ENCODE results near the gene OLR1. TPM values are rescaled to one million over a fixed set of nuclear protein-coding genes. Genes with fewer than 3 reads are reported as not detected.

The OLR1 gene
- total RNA-seq, 1 experiment from 2014 or later: 0.74 TPM

GRCh38 chr12:10136637-10137205 lies 35.2 kb downstream of the OLR1 start:
- Histone ChIP-seq H3K27me3 (ENCODE audit: control insufficient read depth, insufficient read depth, low read length) (no peaks in the 10 kb centered on the region), H3K4me1 (ENCODE audit: control insufficient read depth, insufficient read depth, low read length) (peaks cover 6% of the 10 kb centered on the region), H3K36me3 (ENCODE audit: control insufficient read depth, insufficient read depth, low read length) (no peaks in the 10 kb centered on the region), H3K4me3 (ENCODE audit: low read depth in 2 of 2, low read length in 2 of 2) (no peak overlapping the region), H3K9me3 (ENCODE audit: control insufficient read depth, insufficient read depth, low read depth, low read length) (no peaks in the 10 kb centered on the region), H3K27ac (ENCODE audit: low read length) (no peak overlapping the region)
- intact Hi-C loops (cut with micrococcal nuclease; ENCODE audit: unreplicated experiment) (no loop called here), in situ Hi-C loops (cut with HindIII; ENCODE audit: low pct_unique_long_range_greater_than_20kb, low sequenced_read_pairs) (no loop called here)
- POLR2A ChIA-PET: no interaction called here
- ATAC-seq (no peak), DNase-seq (ENCODE audit: low read depth, low spot score) (no peak)
- CTCF ChIA-PET: no interaction called here
- no TSS peak for BruUV-seq (replicated peaks)
- TF ChIP-seq POLR2AphosphoS5 (IDR thresholded peaks at IDR 0.05; ENCODE audit: low read depth, low read length) (no peak), SIN3A (IDR thresholded peaks at IDR 0.05; ENCODE audit: borderline replicate concordance, insufficient read depth, low read depth, low read length) (no peak), CTCF (IDR thresholded peaks at IDR 0.05) (no peak)

DNA sequence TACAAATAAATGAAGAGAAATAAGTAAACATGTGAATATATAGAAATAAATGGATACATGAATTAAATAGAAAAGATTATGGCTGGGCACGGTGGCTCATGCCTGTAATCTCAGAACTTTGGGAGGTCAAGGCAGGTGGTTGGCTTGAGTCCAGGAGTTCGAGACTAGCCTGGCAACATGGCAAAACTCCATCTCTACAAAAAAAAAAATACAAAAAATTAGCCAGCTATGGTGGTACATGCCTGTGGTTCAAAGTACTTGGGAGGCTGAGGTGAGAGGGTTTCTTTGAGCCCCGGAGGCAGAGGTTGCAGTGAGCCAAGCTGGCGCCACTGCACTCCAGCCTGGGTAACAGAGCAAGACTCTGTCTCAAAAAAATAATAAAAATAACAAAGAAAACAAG lies 36.8 kb downstream of the OLR1 start:
- H3K4me1 ChIP-seq (ENCODE audit: control insufficient read depth, insufficient read depth, low read length): peaks cover 6% of the 10 kb centered on the region
- H3K4me3 ChIP-seq (ENCODE audit: low read depth in 2 of 2, low read length in 2 of 2): no peak overlapping the region
- in situ Hi-C loops (cut with HindIII; ENCODE audit: low pct_unique_long_range_greater_than_20kb, low sequenced_read_pairs): no loop called here
- intact Hi-C loops (cut with micrococcal nuclease; ENCODE audit: unreplicated experiment): no loop called here
- ChIA-PET POLR2A (interaction anchor here (0.7 kb wide), 1 partner anchor 220 kb away, joined by 4 read pairs; no protein-coding TSS in a partner anchor), CTCF (interaction anchor here (0.6 kb wide), 1 partner anchor 377 kb away, joined by 3 read pairs; no protein-coding TSS in a partner anchor)
- H3K9me3 ChIP-seq (ENCODE audit: control insufficient read depth, insufficient read depth, low read depth, low read length): no peaks in the 10 kb centered on the region
- H3K27me3 ChIP-seq (ENCODE audit: control insufficient read depth, insufficient read depth, low read length): no peaks in the 10 kb centered on the region
- no peak for TF ChIP-seq TCF7L2 (IDR thresholded peaks at IDR 0.05; ENCODE audit: low read depth, low read length)
- TF ChIP-seq, protein P1, sequence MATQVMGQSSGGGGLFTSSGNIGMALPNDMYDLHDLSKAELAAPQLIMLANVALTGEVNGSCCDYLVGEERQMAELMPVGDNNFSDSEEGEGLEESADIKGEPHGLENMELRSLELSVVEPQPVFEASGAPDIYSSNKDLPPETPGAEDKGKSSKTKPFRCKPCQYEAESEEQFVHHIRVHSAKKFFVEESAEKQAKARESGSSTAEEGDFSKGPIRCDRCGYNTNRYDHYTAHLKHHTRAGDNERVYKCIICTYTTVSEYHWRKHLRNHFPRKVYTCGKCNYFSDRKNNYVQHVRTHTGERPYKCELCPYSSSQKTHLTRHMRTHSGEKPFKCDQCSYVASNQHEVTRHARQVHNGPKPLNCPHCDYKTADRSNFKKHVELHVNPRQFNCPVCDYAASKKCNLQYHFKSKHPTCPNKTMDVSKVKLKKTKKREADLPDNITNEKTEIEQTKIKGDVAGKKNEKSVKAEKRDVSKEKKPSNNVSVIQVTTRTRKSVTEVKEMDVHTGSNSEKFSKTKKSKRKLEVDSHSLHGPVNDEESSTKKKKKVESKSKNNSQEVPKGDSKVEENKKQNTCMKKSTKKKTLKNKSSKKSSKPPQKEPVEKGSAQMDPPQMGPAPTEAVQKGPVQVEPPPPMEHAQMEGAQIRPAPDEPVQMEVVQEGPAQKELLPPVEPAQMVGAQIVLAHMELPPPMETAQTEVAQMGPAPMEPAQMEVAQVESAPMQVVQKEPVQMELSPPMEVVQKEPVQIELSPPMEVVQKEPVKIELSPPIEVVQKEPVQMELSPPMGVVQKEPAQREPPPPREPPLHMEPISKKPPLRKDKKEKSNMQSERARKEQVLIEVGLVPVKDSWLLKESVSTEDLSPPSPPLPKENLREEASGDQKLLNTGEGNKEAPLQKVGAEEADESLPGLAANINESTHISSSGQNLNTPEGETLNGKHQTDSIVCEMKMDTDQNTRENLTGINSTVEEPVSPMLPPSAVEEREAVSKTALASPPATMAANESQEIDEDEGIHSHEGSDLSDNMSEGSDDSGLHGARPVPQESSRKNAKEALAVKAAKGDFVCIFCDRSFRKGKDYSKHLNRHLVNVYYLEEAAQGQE (IDR thresholded peaks at IDR 0.05; ENCODE audit: insufficient read depth in 1 of 2, low read depth in 2 of 2, low read length in 1 of 2): no peak
- H3K27ac ChIP-seq (ENCODE audit: low read length): no peak overlapping the region
- no peak for ATAC-seq
- DNase-seq (ENCODE audit: low read depth, low spot score): no peak
- H3K36me3 ChIP-seq (ENCODE audit: control insufficient read depth, insufficient read depth, low read length): no peaks in the 10 kb centered on the region
- no TSS peak for BruUV-seq (replicated peaks)

DNA sequence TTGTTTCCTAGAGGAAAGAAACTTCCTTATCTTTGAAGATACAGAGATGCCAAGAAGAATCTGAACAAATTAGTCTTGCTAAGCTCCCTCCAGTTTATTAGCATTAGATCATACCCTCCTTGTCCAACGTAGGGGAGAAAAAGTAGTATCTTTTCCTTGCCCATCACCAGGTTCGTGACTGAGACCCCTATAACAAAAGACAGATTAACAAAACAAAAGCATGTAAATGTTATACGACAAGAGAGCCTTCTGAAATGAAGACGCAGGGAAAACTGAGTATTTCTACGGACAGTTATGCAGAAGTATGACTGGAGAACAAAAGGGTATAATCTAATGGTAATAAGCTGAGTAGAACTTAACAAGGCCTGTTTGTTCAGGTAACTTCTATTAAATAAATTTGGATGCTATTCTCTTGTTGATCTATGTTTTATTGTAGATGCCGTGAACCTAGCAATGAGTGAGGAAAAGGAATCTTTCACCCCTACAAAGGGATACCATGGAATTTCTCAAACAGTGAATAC lies 39.0 kb downstream of the OLR1 start:
- POLR2A ChIA-PET: no interaction called here
- CTCF ChIA-PET: no interaction called here
- Histone ChIP-seq H3K36me3 (ENCODE audit: control insufficient read depth, insufficient read depth, low read length) (no peaks in the 10 kb centered on the region), H3K27ac (ENCODE audit: low read length) (peak overlapping the region; percentile 35; the same call in 1 of the 2 replicates), H3K4me3 (ENCODE audit: low read depth in 2 of 2, low read length in 2 of 2) (no peak overlapping the region), H3K4me1 (ENCODE audit: control insufficient read depth, insufficient read depth, low read length) (peaks cover 6% of the 10 kb centered on the region), H3K9me3 (ENCODE audit: control insufficient read depth, insufficient read depth, low read depth, low read length) (no peaks in the 10 kb centered on the region), H3K27me3 (ENCODE audit: control insufficient read depth, insufficient read depth, low read length) (no peaks in the 10 kb centered on the region)
- ATAC-seq (no peak), DNase-seq (ENCODE audit: low read depth, low spot score) (no peak)
- TF ChIP-seq CTCF (IDR thresholded peaks at IDR 0.05) (no peak), SIN3A (IDR thresholded peaks at IDR 0.05; ENCODE audit: borderline replicate concordance, insufficient read depth, low read depth, low read length) (no peak), TCF7L2 (IDR thresholded peaks at IDR 0.05; ENCODE audit: low read depth, low read length) (no peak), POLR2AphosphoS5 (IDR thresholded peaks at IDR 0.05; ENCODE audit: low read depth, low read length) (no peak)
- TF ChIP-seq, protein P1 (IDR thresholded peaks at IDR 0.05; ENCODE audit: insufficient read depth in 1 of 2, low read depth in 2 of 2, low read length in 1 of 2): no peak
- in situ Hi-C loops (cut with HindIII; ENCODE audit: low pct_unique_long_range_greater_than_20kb, low sequenced_read_pairs) (no loop called here), intact Hi-C loops (cut with micrococcal nuclease; ENCODE audit: unreplicated experiment) (no loop called here)
- no TSS peak for BruUV-seq (replicated peaks)

All from Panc1 (cell line).